HCT116 (cell line): ENCODE data around the gene GRK1. TPM values are rescaled to one million over a fixed set of nuclear protein-coding genes. Genes with fewer than 3 reads are reported as not detected.

Experiments used
- ATAC-seq: fragments of 200-7000 bp; cut with Tn5 transposase; 2 replicates; pipeline ENCODE4 v1.9.1; 2020; ENCODE audit warnings: mild to moderate bottlenecking, moderate library complexity
- BruUV-seq: library from RNA; stranded (reverse); fragments of 400-500 nt; replicated peaks from 2 replicates; lab custom pipeline; 2021; lab: Mats Ljungman, UMichigan
- CTCF ChIA-PET: fragments of 300-600 bp; sonication (Branson Sonifier 250); formaldehyde crosslinking; loops from one replicate; lab custom pipeline; 2021; ENCODE audit warnings: antibody characterized with exemption; lab: Charles Lee
- POLR2A ChIA-PET: fragments of 300-600, 350-600 bp; sonication (Branson Sonifier 250); formaldehyde crosslinking; loops from one replicate; lab custom pipeline; 2021; ENCODE audit warnings: antibody characterized with exemption; lab: Charles Lee
- RAD21 ChIA-PET, 2 experiments: fragments of 300-600 bp; sonication (Branson Sonifier 250); formaldehyde crosslinking; loops; one replicate each; lab custom pipeline; 2023; ENCODE audit warnings: low total read pairs in 2 of 2; ENCODE audit not compliant: uncharacterized antibody in 2 of 2, unreplicated experiment in 2 of 2, low non-redundant PET in 1 of 2; lab: Charles Lee
- DNase-seq: peaks from one replicate; pipeline ENCODE4 v3.0.0-alpha.2; 2010; ENCODE audit warnings: low read depth, low spot score
- H2AFZ ChIP-seq: fragments of 200-600 bp; shearing (Covaris generic), sonication (generic); 2 replicates; pipeline ENCODE4 v1.6.1; 2017; ENCODE audit warnings: low read depth, mixed run types, mixed read lengths, antibody characterized with exemption, low read length; ENCODE audit not compliant: poor library complexity, severe bottlenecking
- H3K27ac ChIP-seq: 2 replicates; pipeline ENCODE4 v1.5.1; 2012; ENCODE audit warnings: low read depth, low read length
- H3K27me3 ChIP-seq: fragments of 200-600 bp; sonication (generic); 2 replicates; pipeline ENCODE4 v1.6.1; 2016; ENCODE audit warnings: mixed run types, low read length, mixed read lengths; ENCODE audit not compliant: insufficient read depth
- H3K36me3 ChIP-seq, 2 experiments: fragments of 200-500 bp in 1 of 2; fragments of 200-600 bp in 1 of 2; sonication (Bioruptor generic) in 1 of 2; sonication (generic) in 1 of 2; 2 replicates each; pipeline versions ENCODE4 v1.5.1 to v1.6.1; 2014 to 2016; ENCODE audit warnings: low read length in 2 of 2, inconsistent platforms in 1 of 2, mixed read lengths in 1 of 2, mixed run types in 1 of 2; ENCODE audit not compliant: insufficient read depth in 2 of 2, control insufficient read depth in 1 of 2
- H3K4me1 ChIP-seq, 2 experiments: fragments of 200-600 bp in 1 of 2; sonication (generic) in 1 of 2; 2 replicates each; pipeline versions ENCODE4 v1.5.1 to v1.6.1; 2012 to 2017; ENCODE audit warnings: low read length in 2 of 2, inconsistent platforms in 1 of 2, mild to moderate bottlenecking in 1 of 2, mixed read lengths in 1 of 2, mixed run types in 1 of 2, moderate library complexity in 1 of 2; ENCODE audit not compliant: insufficient read depth in 2 of 2, control insufficient read depth in 1 of 2
- H3K4me2 ChIP-seq: fragments of 200-600 bp; sonication (generic); 2 replicates; pipeline ENCODE4 v1.6.1; 2017; ENCODE audit warnings: mixed run types, low read length, mixed read lengths
- H3K4me3 ChIP-seq, 2 experiments: fragments of 200-600 bp in 1 of 2; sonication (generic) in 1 of 2; replicated peaks in 1 of 2; 2 replicates each; pipeline ENCODE4 v1.5.1; 2011 to 2016; ENCODE audit warnings: low read length in 2 of 2, control low read depth in 1 of 2, low read depth in 1 of 2, mild to moderate bottlenecking in 1 of 2, mixed read lengths in 1 of 2, mixed run types in 1 of 2
- H3K79me2 ChIP-seq: fragments of 200-600 bp; sonication (generic); 2 replicates; pipeline ENCODE4 v1.6.1; 2017; ENCODE audit warnings: mild to moderate bottlenecking, mixed run types, low read length, moderate library complexity, mixed read lengths; ENCODE audit not compliant: insufficient read depth
- H3K9ac ChIP-seq: fragments of 200-600 bp; sonication (generic); 2 replicates; pipeline ENCODE4 v1.6.1; 2016; ENCODE audit warnings: low read length, mixed read lengths
- H3K9me2 ChIP-seq: fragments of 200-600 bp; sonication (generic), shearing (Covaris generic); 2 replicates; pipeline ENCODE4 v1.6.1; 2017; ENCODE audit warnings: mixed run types, mild to moderate bottlenecking, moderate library complexity; ENCODE audit not compliant: insufficient read depth
- H3K9me3 ChIP-seq, 2 experiments: fragments of 200-500 bp in 1 of 2; fragments of 200-600 bp in 1 of 2; sonication (Bioruptor generic) in 1 of 2; sonication (generic) in 1 of 2; 2 replicates each; pipeline ENCODE4 v1.6.1; 2014 to 2017; ENCODE audit warnings: low read length in 2 of 2, mixed read lengths in 2 of 2, inconsistent platforms in 1 of 2, low read depth in 1 of 2, mild to moderate bottlenecking in 1 of 2, mixed run types in 1 of 2, moderate library complexity in 1 of 2; ENCODE audit not compliant: control insufficient read depth in 1 of 2, insufficient read depth in 1 of 2
- H4K20me1 ChIP-seq: fragments of 200-600 bp; sonication (generic), shearing (Covaris generic); 2 replicates; pipeline ENCODE4 v1.6.1; 2017; ENCODE audit warnings: mixed run types, mild to moderate bottlenecking, moderate library complexity; ENCODE audit not compliant: insufficient read depth
- CBX3 ChIP-seq: IDR thresholded peaks from 2 replicates; pipeline ENCODE4 v1.6.1; 2012; ENCODE audit warnings: low read depth
- CEBPB ChIP-seq: IDR thresholded peaks from 2 replicates; pipeline ENCODE4 v1.6.1; 2012; ENCODE audit warnings: low read depth
- EGR1 ChIP-seq: IDR thresholded peaks from 2 replicates; pipeline ENCODE4 v1.6.1; 2012; ENCODE audit warnings: low read depth
- ELF1 ChIP-seq: IDR thresholded peaks from 2 replicates; pipeline ENCODE4 v1.6.1; 2012; ENCODE audit warnings: low read depth, borderline replicate concordance
- EZH2phosphoT487 ChIP-seq: fragments of 200-600 bp; IDR thresholded peaks from 2 replicates; pipeline ENCODE4 v1.6.1; 2018; ENCODE audit warnings: antibody characterized with exemption, borderline replicate concordance
- FOSL1 ChIP-seq: IDR thresholded peaks from 2 replicates; pipeline ENCODE4 v1.6.1; 2012; ENCODE audit warnings: low read depth
- JUND ChIP-seq: IDR thresholded peaks from 2 replicates; pipeline ENCODE4 v1.6.1; 2012
- POLR2A ChIP-seq: IDR thresholded peaks from 2 replicates; pipeline ENCODE4 v1.7.0; 2011; ENCODE audit warnings: borderline replicate concordance; ENCODE audit not compliant: insufficient read depth, insufficient read length; ENCODE audit errors: extremely low read depth
- POLR2AphosphoS5 ChIP-seq: IDR thresholded peaks from 2 replicates; pipeline ENCODE4 v1.6.1; 2011; ENCODE audit warnings: mild to moderate bottlenecking, low read depth, low read length, moderate library complexity
- REST ChIP-seq: IDR thresholded peaks from 2 replicates; pipeline ENCODE4 v1.6.1; 2012; ENCODE audit warnings: low read depth
- SIN3A ChIP-seq: IDR thresholded peaks from 2 replicates; pipeline ENCODE4 v1.6.1; 2012; ENCODE audit warnings: low read depth
- SP1 ChIP-seq: IDR thresholded peaks from 2 replicates; pipeline ENCODE4 v1.6.1; 2012; ENCODE audit warnings: low read depth
- TCF7L2 ChIP-seq: IDR thresholded peaks from 2 replicates; pipeline ENCODE4 v1.7.0; 2011; ENCODE audit warnings: borderline replicate concordance, inconsistent platforms; ENCODE audit not compliant: insufficient read depth, insufficient read length; ENCODE audit errors: extremely low read depth
- YY1 ChIP-seq: IDR thresholded peaks from 2 replicates; pipeline ENCODE4 v1.6.1; 2011; ENCODE audit warnings: low read length, low read depth, moderate library complexity, mild to moderate bottlenecking; ENCODE audit not compliant: insufficient replicate concordance; ENCODE audit errors: extremely low read depth
- ZBTB33 ChIP-seq: IDR thresholded peaks from 2 replicates; pipeline ENCODE4 v1.6.1; 2011; ENCODE audit warnings: mild to moderate bottlenecking, low read length, moderate library complexity; ENCODE audit not compliant: insufficient replicate concordance; ENCODE audit errors: extremely low read depth
- ZFX ChIP-seq: fragments of 450-650 bp; IDR thresholded peaks from 2 replicates; pipeline ENCODE4 v1.6.1; 2017
- ZNF274 ChIP-seq: fragments of 200-500 bp; sonication (Bioruptor generic); IDR thresholded peaks from 2 replicates; pipeline ENCODE4 v1.6.1; 2014; ENCODE audit warnings: mild to moderate bottlenecking, low read depth, low read length, inconsistent platforms
- intact Hi-C: fragments of 100-400 bp; cut with micrococcal nuclease; formaldehyde crosslinking; loops from 2 replicates; pipeline ENCODE4 v1.10.0; 2022
- total RNA-seq: library from RNA; stranded (reverse); gene quantifications from one replicate; pipeline ENCODE4 v1.2.1, GENCODE V29; 2021; ENCODE audit not compliant: unreplicated experiment

The GRK1 gene
- total RNA-seq, 1 experiment from 2014 or later = not detected

- no peaks in the 10 kb centered on the region for H3K27me3 ChIP-seq
- POLR2A ChIA-PET = no interaction called here
- no peak overlapping the region for H3K4me3 ChIP-seq
- no peak overlapping the region for H3K4me2 ChIP-seq
- H3K9me2 ChIP-seq = no peaks in the 10 kb centered on the region
- peaks cover 81% of the 10 kb centered on the region for H3K79me2 ChIP-seq
- no peak for TF ChIP-seq POLR2AphosphoS5
- TF ChIP-seq EZH2phosphoT487 = no peak
- no peak for TF ChIP-seq TCF7L2
- no peak for TF ChIP-seq CEBPB
- no peak for TF ChIP-seq CBX3
- no peak for TF ChIP-seq REST
- RAD21 ChIA-PET = no interaction called here
- peaks cover 21 to 67% of the 10 kb centered on the region in 2 experiments for H3K36me3 ChIP-seq
- no peak overlapping the region for H3K27ac ChIP-seq
- intact Hi-C loops = no loop called here
- DNase-seq = no peak
- no peaks in the 10 kb centered on the region for H3K9me3 ChIP-seq
- H2AFZ ChIP-seq = no peak overlapping the region
- H4K20me1 ChIP-seq = peaks cover 6% of the 10 kb centered on the region; the same call in 1 of the 2 replicates
- CTCF ChIA-PET = no interaction called here
- ATAC-seq = no peak
- no peak overlapping the region for H3K9ac ChIP-seq
- no TSS peak for BruUV-seq
- H3K4me1 ChIP-seq = no peaks in the 10 kb centered on the region
Measured at GRCh38 chr13:113630296-113630695, 36.7 kb upstream of the GRK1 start.

- intact Hi-C loops = no loop called here
- POLR2A ChIA-PET = no interaction called here
- RAD21 ChIA-PET = no interaction called here
Measured at GRCh38 chr13:113630804-113631203, 36.2 kb upstream of the GRK1 start.

More at GRCh38 chr13:113630804-113631203, 36.2 kb upstream of the GRK1 start:
- Histone ChIP-seq H3K9me2 (no peaks in the 10 kb centered on the region), H3K36me3 (peaks cover 21 to 69% of the 10 kb centered on the region in 2 experiments), H3K4me1 (no peaks in the 10 kb centered on the region), H3K27ac (no peak overlapping the region), H4K20me1 (peaks cover 6% of the 10 kb centered on the region; the same call in 1 of the 2 replicates), H3K4me2 (no peak overlapping the region), H3K9ac (no peak overlapping the region), H3K9me3 (no peaks in the 10 kb centered on the region), H2AFZ (no peak overlapping the region), H3K4me3 (no peak overlapping the region), H3K79me2 (peaks cover 77% of the 10 kb centered on the region), H3K27me3 (no peaks in the 10 kb centered on the region)
- TF ChIP-seq ELF1 (no peak), JUND (no peak), POLR2AphosphoS5 (no peak), EGR1 (no peak), SIN3A (no peak), ZBTB33 (no peak), EZH2phosphoT487 (no peak), SP1 (no peak), YY1 (no peak), ZNF274 (no peak), ZFX (no peak), FOSL1 (no peak), TCF7L2 (no peak), POLR2A (no peak)
- BruUV-seq = no TSS peak
- ATAC-seq (no peak), DNase-seq (no peak)
- CTCF ChIA-PET = no interaction called here
